Choroid plexus epithelial cell (primary cell): ENCODE results near the gene TBC1D22A.
"Not testable (repeated sequence)": the region's sequence is repeated elsewhere in the genome, so short reads cannot be mapped to it uniquely, and the experiment has no call there.

ENCODE experiments used
- DNase-seq: peaks from one replicate; pipeline ENCODE4 v3.0.0-alpha.2; 2010; ENCODE audit warnings: low read depth
- H3K4me3 ChIP-seq: 2 replicates; pipeline ENCODE4 v1.5.1; 2011; ENCODE audit warnings: low read depth, mild to moderate bottlenecking, control low read depth, low read length, moderate library complexity
- CTCF ChIP-seq: conservative IDR thresholded peaks from 2 replicates; pipeline ENCODE4 v1.5.1; 2011; ENCODE audit warnings: low read depth, mild to moderate bottlenecking, control low read depth, inconsistent platforms, low read length, moderate library complexity

Gene TBC1D22A

GRCh38 chr22:47163856-47164513 lies 401.5 kb downstream of the TBC1D22A start:
- no peak for TF ChIP-seq CTCF
- H3K4me3 ChIP-seq: no peak overlapping the region
- DNase-seq: no peak

GRCh38 chr22:47164514-47165337 lies 402.3 kb downstream of the TBC1D22A start:
- no peak for DNase-seq
- no peak overlapping the region for H3K4me3 ChIP-seq
- no peak for TF ChIP-seq CTCF

- TF ChIP-seq CTCF: no peak
- no peak overlapping the region for H3K4me3 ChIP-seq
- no peak for DNase-seq
These were observed 403.0 kb downstream of the TBC1D22A start for GRCh38 chr22:47165338-47166032.

GRCh38 chr22:47166033-47166404 lies 403.6 kb downstream of the TBC1D22A start:
- no peak for DNase-seq
- no peak overlapping the region for H3K4me3 ChIP-seq
- no peak for TF ChIP-seq CTCF

- TF ChIP-seq CTCF: no peak
- no peak overlapping the region for H3K4me3 ChIP-seq
- DNase-seq: no peak
These were observed 404.1 kb downstream of the TBC1D22A start for GRCh38 chr22:47166446-47167016.

GRCh38 chr22:47167056-47167455 lies 404.6 kb downstream of the TBC1D22A start:
- TF ChIP-seq CTCF: no peak
- H3K4me3 ChIP-seq: no peak overlapping the region
- no peak for DNase-seq

GRCh38 chr22:47167921-47168320 lies 405.5 kb downstream of the TBC1D22A start:
- H3K4me3 ChIP-seq, DNase-seq: not testable (repeated sequence)
